Epithelial cell of proximal tubule (primary cell): ENCODE data around the gene SHISAL1. TPM values are rescaled to one million over a fixed set of nuclear protein-coding genes. Genes with fewer than 3 reads are reported as not detected.

Experiments used
- DNase-seq: peaks from one replicate; pipeline ENCODE4 v3.0.0-alpha.2; 2011; ENCODE audit warnings: low read depth
- H3K4me3 ChIP-seq: 2 replicates; pipeline ENCODE4 v1.5.1; 2011; ENCODE audit warnings: low read depth, mild to moderate bottlenecking, low read length
- CTCF ChIP-seq: conservative IDR thresholded peaks from 2 replicates; pipeline ENCODE4 v1.5.1; 2012; ENCODE audit warnings: low read depth, mild to moderate bottlenecking, low read length
- total RNA-seq: library from RNA; depleted of rRNA; stranded (reverse); fragments of >200 nt; gene quantifications from 2 replicates; pipeline ENCODE4 v1.2.3, GENCODE V29; 2015

Gene SHISAL1
- total RNA-seq, 1 donor from 2014 or later = not detected

DNA sequence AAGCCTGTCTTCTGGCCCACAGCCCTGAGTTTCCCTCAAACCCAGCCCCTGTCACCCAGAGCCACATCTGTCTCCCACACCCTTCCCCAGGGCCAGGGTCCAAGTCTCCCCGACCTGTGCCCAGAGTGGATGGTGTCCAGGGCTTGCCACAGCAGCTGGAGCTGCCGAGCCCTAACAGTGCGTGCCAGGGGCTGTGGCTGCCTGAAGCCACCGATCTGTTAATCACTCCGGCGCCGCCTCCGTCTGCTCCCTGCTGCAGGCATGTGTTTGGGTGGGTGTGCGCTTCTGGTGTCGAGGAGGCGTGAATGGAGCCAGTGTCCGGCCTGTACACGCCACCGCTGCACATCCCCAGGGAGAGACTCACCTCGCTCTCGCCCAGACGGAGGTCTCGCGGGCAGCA is 26.1 kb downstream of the SHISAL1 start:
- H3K4me3 ChIP-seq = no peak overlapping the region
- DNase-seq = no peak
- no peak for TF ChIP-seq CTCF

GRCh38 chr22:44284711-44285110 is 28.0 kb downstream of the SHISAL1 start:
- no peak for TF ChIP-seq CTCF
- no peak overlapping the region for H3K4me3 ChIP-seq
- DNase-seq = no peak

DNA sequence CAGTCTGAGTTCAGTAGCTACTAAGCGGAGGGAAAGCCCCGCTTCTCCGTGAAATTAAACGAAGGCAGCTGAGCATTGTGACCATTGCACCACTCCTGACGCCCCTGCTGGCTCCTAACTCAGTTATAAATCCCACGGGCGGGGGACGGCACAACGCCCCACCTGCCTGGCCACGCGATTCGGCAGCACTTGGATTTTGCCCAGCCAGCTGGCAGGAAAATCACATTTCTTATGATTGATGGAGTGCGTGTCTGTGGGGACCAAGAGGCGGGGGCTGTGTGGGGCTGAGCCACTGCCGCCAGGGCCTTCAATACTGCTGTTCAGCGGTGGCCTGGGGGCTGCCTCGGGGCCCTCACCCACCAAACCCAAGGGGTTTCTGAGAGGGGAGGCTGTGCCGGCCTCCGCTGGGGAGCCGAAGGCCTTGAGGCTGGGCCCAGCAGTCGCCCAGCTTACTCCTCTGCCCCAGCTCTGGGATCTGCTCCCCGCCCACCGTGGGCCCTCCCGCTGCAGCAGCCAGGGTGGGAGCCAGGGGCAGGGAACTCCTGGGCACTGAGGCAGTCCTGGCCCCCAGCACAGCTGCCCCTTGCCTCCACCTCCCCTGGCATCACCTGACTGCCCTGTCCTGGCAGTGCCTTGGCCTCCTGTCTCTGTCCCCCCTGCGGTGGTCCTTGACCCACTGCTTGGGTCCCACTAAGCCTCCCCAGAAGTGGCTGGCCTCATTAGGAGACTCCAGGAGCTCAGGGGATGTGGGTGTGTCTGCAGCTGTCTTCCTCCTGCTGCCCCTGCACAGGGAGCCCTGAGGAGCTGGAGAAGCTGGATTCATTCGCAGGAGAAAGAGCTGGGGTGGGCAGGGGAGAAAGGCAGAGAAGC is 30.7 kb downstream of the SHISAL1 start:
- DNase-seq = no peak
- H3K4me3 ChIP-seq = no peak overlapping the region
- no peak for TF ChIP-seq CTCF

- TF ChIP-seq CTCF = no peak
- H3K4me3 ChIP-seq = no peak overlapping the region
- DNase-seq = no peak
Measured at GRCh38 chr22:44280665-44281188, 32.0 kb downstream of the SHISAL1 start.

DNA sequence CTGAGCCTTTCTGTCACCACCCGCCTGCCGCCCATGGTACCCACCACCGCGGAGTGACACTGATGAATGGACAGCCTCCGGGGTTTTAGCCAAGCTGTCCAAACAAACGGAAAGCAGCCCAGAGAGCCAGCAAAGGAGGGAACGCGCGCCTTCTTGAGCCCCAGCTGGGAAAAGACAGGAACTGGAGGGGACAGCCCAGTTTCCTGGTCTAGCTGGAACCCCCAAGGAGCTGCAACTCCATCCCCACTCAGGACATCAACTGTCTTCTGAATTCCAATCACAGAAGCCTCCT is 33.7 kb downstream of the SHISAL1 start:
- no peak overlapping the region for H3K4me3 ChIP-seq
- no peak for TF ChIP-seq CTCF
- no peak for DNase-seq

DNA sequence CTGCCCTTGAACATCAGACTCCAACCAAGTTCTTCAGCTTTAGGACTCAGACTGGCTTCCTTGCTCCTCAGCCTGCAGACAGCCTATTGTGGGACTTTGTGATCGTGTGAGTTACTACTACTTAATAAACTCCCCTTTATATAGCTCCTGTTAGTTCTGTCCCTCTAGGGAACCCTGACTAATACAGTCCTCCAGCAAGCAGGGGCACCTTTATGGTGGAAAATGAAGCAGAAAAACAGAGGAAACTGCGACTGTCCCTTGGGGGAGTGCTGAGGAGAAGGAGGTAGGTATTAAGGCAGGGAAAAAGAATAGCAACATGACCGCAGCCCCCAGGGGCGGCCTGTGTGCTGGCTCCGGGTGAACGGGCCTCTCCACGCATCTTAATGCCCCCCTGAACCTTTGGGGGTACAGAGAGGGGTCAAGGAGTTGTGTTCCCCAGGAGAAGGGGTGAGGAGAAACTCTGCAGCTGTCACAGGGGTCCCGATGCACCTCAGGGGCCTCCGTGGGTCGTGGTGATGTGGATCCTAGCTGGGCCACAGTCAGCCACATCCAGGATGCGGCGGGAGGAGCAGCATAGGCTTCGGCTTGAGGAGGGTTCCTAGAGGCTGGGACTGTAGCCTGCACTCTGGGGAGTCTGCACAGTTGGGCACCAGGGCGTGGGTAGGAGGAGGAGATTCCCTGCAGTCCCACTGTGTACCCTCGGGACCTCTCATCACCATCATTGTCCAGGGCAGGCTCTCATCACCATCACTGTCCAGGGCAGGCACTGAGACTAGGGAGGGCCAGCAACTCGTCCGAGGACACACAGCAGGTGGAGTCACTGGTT is 34.3 kb downstream of the SHISAL1 start:
- no peak overlapping the region for H3K4me3 ChIP-seq
- DNase-seq = no peak
- TF ChIP-seq CTCF = no peak
